T follicular helper cell (primary cell): Measurements from ENCODE around the gene HPCAL4.
A peak's percentile ranks its signal among the peaks of the same experiment; 100 is the strongest.

Experiments
- DNase-seq: peaks from one replicate; pipeline ENCODE4 v3.0.0-alpha.2; 2020; ENCODE audit warnings: low read depth

The HPCAL4 gene

DNA sequence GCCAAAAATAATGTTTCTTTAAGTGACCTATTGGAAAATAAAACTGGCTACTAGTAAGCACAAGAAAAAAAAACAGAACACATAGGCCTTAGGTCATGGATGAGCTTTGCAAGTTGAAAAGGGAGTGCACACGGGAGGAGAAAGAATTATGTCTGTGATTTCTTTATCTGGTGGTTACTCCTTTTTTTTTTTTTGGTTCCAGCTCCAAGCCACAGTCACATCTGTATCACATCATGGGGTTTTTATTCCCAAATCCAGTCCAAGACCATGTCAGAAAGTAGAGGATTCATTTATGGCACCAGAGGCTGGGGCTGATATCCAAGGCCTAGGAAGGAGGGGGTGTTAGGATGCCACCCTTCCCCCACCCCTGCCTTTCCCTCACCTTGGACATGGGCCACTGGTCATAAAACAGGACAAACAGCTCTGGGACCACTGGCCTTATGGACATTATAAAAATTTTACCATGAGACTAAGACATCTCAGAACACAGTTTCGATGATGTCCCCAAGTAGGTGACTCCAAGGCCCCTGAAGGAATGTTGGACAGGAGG lies 41.5 kb downstream of the HPCAL4 start:
- no peak for DNase-seq

DNA sequence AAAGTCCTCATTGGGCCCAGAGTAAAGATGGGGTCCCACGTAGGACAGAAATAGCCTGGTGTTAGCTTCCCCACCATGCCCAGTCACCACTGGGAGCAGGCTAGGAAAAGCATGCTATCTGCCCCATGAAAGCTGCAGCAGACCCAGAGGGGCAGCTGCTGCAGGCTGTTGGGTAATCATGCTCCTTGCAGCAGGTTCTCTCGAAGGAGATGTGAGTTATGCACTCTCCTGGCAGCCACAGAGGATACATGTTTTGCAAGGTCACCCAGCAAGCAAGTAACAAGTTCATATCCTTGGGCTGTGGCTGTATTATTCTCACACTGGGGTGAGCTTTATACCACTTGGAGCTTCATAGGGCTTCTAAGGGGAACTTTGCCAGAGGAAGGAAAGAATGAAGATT lies 42.7 kb downstream of the HPCAL4 start:
- DNase-seq, result no peak

GRCh38 chr1:39647247-39647646 lies 44.0 kb downstream of the HPCAL4 start:
- DNase-seq, result no peak

- no peak for DNase-seq
These were observed 44.8 kb downstream of the HPCAL4 start for GRCh38 chr1:39646232-39647081.

GRCh38 chr1:39645411-39646043 lies 45.7 kb downstream of the HPCAL4 start:
- DNase-seq, result no peak

DNA sequence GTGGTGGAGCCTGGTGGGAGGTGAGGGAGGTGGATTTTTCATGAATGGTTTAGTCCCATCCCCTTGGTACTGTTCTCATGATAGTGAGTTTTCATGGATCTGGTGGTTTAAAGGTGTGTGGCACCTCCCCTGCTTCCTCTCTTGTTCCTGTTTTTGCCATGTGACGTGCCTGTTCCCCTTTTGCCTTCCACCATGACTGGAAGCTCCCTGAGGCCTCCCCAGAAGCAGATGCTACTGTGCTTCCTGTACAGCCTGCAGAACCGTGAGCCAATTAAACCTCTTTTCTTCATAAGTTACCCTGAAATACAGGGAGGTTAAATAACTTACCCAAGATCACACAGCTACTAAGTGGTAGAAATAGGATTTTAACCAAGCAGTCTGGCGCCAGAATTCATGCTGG lies 47.5 kb downstream of the HPCAL4 start:
- no peak for DNase-seq

DNA sequence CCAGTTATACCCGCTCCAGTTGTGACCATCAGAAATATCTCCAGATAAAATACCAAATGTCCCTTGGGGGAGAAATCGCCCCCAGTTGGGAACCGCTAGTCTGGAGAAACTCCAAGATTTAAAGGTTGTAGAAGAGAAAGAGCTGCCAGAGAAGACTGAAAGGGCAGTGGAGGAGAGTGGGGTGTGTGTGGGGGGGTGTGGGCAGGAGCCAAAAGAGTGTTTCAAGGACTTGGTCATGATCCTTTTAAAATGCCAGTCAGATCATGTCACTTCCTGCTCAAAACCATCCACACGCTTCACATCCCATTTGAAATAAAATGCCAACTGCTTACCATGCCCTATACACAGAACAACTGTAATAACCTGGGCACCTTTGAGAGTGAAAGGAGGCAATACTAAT lies 48.4 kb downstream of the HPCAL4 start:
- no peak for DNase-seq

DNA sequence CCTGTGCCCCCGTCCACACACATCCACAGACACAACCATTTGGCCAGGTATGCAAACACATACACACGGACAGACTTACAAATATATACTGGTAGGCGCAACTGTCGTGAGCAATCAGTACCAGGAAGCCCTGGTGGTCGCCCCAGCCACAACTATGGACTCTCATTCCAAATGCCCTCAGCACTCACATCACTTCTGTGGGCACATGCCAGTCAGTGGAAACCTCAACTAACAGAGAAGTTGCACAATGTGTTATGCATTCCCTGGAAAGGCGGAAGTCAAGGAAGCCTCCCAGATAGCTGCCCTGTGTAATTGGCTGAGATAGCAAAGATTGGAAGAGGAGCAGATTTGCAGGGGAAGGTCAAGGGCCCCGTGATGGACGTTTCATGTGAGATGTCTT lies 50.4 kb downstream of the HPCAL4 start:
- DNase-seq, result no peak

DNA sequence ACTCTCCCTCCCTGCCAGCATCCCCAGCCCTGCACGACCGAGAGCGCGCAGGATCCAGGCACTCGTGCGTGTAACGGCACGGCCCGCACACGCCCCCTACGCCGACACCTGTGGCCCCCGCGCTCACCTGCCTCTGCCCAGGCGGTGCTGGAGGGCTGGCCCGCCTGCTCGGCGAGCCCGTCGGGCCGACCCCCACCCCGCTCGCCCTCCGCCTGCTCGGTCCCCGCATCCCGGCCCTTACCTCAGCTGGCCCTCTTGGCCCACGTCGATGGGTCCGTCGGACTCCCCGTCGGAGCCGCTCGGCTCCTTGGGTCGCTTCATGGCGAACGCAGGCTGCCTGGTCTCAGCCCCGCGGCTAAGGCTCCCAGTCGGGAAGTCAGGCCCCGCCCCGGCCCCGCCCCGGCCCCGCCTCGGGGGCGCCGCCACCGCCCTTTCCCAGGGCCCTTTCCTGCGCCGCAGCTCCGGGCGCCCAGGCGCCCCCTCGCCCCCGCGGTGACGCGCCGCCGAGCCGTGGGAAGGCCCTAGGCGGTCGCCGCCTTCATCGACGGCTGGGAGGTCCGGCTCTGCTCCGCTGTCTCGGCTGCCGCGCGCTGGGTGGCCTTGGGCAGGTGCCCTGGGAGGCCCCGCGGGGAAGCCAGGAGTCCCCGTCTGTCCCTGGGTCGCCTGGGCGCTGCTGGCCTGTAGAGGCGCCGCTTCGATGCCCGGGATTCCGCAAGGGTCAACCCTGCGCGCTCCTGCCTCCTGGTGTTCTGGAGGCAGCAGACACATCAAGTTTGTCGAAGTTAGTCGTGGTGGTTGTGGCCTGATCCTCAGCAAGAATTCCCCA lies 51.7 kb downstream of the HPCAL4 start, which contains the start of gene HEYL:
TSS of gene HEYL (minus strand) at position 339 of the 826 bp plus-strand sequence. CDS start at position 321, 18 bp downstream.
- DNase-seq, result peak; percentile 46

- DNase-seq, result no peak
These were observed 52.3 kb downstream of the HPCAL4 start for GRCh38 chr1:39638965-39639304.

DNA sequence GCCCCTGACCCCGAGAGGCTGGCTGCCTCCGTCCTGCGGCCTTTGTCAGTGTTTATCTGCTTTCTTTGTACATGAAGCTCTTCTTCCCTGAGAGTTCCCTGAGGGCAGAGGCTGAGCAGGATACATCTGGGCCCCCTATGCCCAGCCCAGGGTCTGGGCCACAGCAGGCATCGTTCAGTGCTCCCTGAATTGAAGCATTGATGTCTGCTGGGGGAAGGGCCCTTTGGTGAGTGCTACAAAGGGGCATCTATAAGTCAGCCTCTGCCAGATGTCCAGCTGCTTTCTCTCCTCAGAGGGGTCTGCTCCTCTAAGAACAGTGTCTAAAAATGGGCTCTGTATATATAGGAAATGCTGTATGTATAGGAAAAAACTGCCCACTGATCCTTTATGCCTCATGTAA lies 53.9 kb downstream of the HPCAL4 start:
- DNase-seq, result no peak

DNA sequence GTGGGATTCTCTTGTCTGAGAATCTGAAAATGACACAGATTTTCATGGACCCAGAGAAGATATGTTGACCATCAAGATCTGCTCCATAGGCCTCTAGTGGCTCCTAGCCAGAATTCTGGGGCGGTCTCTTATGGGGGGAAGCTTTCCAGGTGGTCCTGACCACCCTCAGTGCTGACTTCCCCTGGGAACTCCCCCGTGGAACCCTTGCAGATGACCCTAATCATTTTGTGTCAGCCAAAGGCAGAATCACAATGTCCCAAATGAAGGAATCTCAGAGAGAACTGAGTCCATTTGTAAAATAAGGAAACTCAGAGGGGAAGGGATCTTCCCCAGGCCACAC lies 55.4 kb downstream of the HPCAL4 start:
- no peak for DNase-seq

GRCh38 chr1:39635205-39635870 lies 55.9 kb downstream of the HPCAL4 start:
- no peak for DNase-seq

GRCh38 chr1:39633422-39633821 lies 57.8 kb downstream of the HPCAL4 start:
- no peak for DNase-seq

- no peak for DNase-seq
These were observed 58.4 kb downstream of the HPCAL4 start for GRCh38 chr1:39632682-39633417.

DNA sequence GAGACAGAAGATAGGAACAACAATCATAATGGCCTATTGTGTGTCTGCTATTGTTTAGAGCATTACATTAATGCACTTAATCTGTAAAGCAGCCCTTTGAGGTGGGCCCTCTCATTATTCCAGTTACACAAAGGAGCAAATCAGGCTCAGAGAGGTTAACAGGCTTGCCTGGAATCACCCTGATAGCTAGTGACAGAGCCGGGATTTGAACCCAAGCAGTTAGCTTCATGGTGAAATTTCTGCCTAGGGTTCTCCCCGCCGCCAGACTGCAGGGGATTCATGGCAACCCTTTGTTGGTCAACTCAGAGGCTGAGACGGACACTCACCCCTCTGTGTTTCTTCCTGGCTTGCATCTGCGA lies 58.9 kb downstream of the HPCAL4 start:
- no peak for DNase-seq

DNA sequence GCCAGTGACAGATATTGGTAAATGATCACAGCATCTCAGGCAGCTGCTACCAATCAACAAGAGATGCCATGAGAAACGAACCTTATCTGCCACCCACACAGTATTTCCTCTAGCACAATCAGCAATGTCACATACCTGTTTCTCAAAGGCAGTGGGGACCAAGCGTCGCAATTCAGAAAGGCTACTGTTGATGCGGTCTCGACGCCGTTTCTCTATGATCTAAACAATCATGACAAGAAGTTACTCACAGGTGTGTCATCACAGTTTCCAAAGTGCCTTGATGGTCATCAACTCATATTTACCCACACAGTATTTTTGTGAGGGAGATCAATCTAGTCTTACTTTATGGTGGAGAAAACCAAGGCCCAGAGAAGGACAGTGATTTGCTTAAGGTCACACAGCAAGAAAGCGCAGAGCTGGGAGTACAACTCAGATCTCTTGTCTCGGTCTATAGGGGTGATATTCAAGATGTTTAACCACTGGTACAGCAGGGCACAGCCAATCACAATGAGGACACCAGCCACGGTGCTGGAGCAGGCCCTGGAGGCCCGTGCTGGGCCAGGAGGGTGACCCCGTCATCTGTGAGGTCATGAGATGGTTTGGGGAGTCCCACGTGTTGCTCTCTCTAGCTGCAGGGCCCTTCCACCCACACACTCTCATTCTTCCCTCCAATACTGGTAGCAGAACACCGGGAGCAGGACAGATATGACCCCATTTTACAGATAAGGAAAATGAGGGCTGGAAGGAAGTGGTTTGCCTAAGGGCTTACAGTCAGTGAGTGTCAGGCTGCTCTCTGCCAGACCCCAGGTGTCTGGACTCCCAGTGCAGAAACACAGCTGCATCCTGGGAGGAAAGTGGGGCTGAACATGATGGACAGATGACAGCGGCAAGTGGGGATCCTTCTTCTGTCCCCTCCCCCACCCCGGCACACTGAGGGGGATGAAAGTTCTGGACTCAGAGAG lies 59.6 kb downstream of the HPCAL4 start:
- no peak for DNase-seq

- no peak for DNase-seq
These were observed 62.4 kb downstream of the HPCAL4 start for GRCh38 chr1:39628807-39629350.
